K562 (cell line): ENCODE results near the gene QRICH1. TPM values are rescaled to one million over a fixed set of nuclear protein-coding genes. Genes with fewer than 3 reads are reported as not detected.

Experiments used
- ARID3B ChIP-seq: fragments of 250-450 bp; sonication (Bioruptor Pico); IDR thresholded peaks from 2 replicates; pipeline ENCODE4 v1.4.0; 2020; ENCODE audit warnings: borderline replicate concordance
- ASH1L ChIP-seq: fragments of 450-650 bp; IDR thresholded peaks from 2 replicates; pipeline ENCODE4 v1.6.1; 2018; ENCODE audit warnings: borderline replicate concordance, mild to moderate bottlenecking, low read depth; ENCODE audit not compliant: partially characterized antibody
- EP400 ChIP-seq: fragments of 450-650 bp; IDR thresholded peaks from 2 replicates; pipeline ENCODE4 v1.6.1; 2017; ENCODE audit warnings: antibody characterized with exemption, mild to moderate bottlenecking, moderate library complexity
- FOXO4 ChIP-seq: fragments of 450-650 bp; formaldehyde crosslinking; IDR thresholded peaks from 2 replicates; pipeline ENCODE4 v1.4.0; 2020; ENCODE audit warnings: mild to moderate bottlenecking, moderate library complexity
- GTF2F1 ChIP-seq: IDR thresholded peaks from 2 replicates; pipeline ENCODE4 v1.6.1; 2011; ENCODE audit warnings: low read depth, low read length, improper control_type of control experiment
- KAT8 ChIP-seq: fragments of 450-650 bp; IDR thresholded peaks from 2 replicates; pipeline ENCODE4 v1.6.1; 2016; ENCODE audit warnings: low read depth, mild to moderate bottlenecking
- LCOR ChIP-seq: sonication (generic); formaldehyde crosslinking; IDR thresholded peaks from 2 replicates; pipeline ENCODE4 v1.8.0; 2022; ENCODE audit warnings: mild to moderate bottlenecking, missing genetic modification reagents
- MLLT1 ChIP-seq, 2 experiments: fragments of 450-650 bp; IDR thresholded peaks; 2 replicates each; pipeline ENCODE4 v1.6.1; 2016
- NCOR1 ChIP-seq: fragments of 450-650 bp; IDR thresholded peaks from 2 replicates; pipeline ENCODE4 v1.6.1; 2016; ENCODE audit warnings: mild to moderate bottlenecking, moderate library complexity
- NFIC ChIP-seq: fragments of 450-650 bp; IDR thresholded peaks from 2 replicates; pipeline ENCODE4 v1.6.1; 2017; ENCODE audit warnings: mild to moderate bottlenecking, inconsistent platforms
- NFRKB ChIP-seq: fragments of 450-650 bp; IDR thresholded peaks from 2 replicates; pipeline ENCODE4 v1.6.1; 2016; ENCODE audit warnings: low read depth
- NR4A1 ChIP-seq, 2 experiments: fragments of 250-450 bp in 1 of 2; fragments of 450-650 bp in 1 of 2; sonication (Bioruptor Pico) in 1 of 2; IDR thresholded peaks; 2 replicates each; pipeline versions ENCODE4 v1.4.0 to v1.6.1; 2016 to 2020; ENCODE audit warnings: mild to moderate bottlenecking in 2 of 2, missing compliant biosample characterization in 1 of 2, missing genetic modification characterization in 1 of 2, moderate library complexity in 1 of 2
- POLR2G ChIP-seq: fragments of 200-400 bp; formaldehyde crosslinking; IDR thresholded peaks from 2 replicates; pipeline ENCODE4 v1.6.1; 2017; ENCODE audit warnings: low read depth, mild to moderate bottlenecking, antibody characterized with exemption, low read length, moderate library complexity
- RAD51 ChIP-seq: fragments of 450-650 bp; IDR thresholded peaks from 2 replicates; pipeline ENCODE4 v1.7.1; 2016; ENCODE audit warnings: low read depth, mild to moderate bottlenecking, borderline replicate concordance
- RBFOX2 ChIP-seq: fragments of 200-400 bp; formaldehyde crosslinking; IDR thresholded peaks from 2 replicates; pipeline ENCODE4 v1.6.1; 2017; ENCODE audit warnings: low read depth, mild to moderate bottlenecking, low read length, moderate library complexity
- TCF3 ChIP-seq: sonication (generic); formaldehyde crosslinking; IDR thresholded peaks from 2 replicates; pipeline ENCODE4 v1.4.0; 2020; ENCODE audit warnings: mild to moderate bottlenecking, missing genetic modification reagents
- ZBED1 ChIP-seq: IDR thresholded peaks from 2 replicates; pipeline ENCODE4 v1.6.1; 2014
- ZNF766 ChIP-seq: fragments of 200-800 bp; sonication (Bioruptor generic); conservative IDR thresholded peaks from 2 replicates; pipeline ENCODE4 v1.6.1; 2016; ENCODE audit warnings: missing genetic modification characterization, missing compliant biosample characterization
- polyA plus RNA-seq, 8 experiments: library from polyadenylated mRNA; depleted of rRNA in 4 of 8; stranded (reverse) in 5 of 8; unstranded in 3 of 8; fragments of >200 nt; fragmentation: Nextera tagmentation in 2 of 8; fragmentation: Illumina TruSeq in 1 of 8; extraction: Ambion mirVana in 2 of 8; extraction: Trizol in 1 of 8; gene quantifications; 2 replicates each; pipeline versions ENCODE4 v1.2.1 to v1.2.3, GENCODE V29; 2011 to 2014; ENCODE audit warnings: inconsistent platforms in 1 of 8, missing spikeins in 1 of 8
- total RNA-seq, 7 experiments: library from RNA; depleted of rRNA in 6 of 7; stranded (reverse); fragments of >200 nt in 6 of 7; fragmentation: Illumina TruSeq in 2 of 7; extraction: Trizol in 2 of 7; gene quantifications; 2 replicates each; pipeline versions ENCODE4 v1.2.1 to v1.2.3, GENCODE V29; 2011 to 2021; ENCODE audit warnings: low replicate concordance in 1 of 7
- TF ChIP-seq, protein P1 (sequence below): fragments of 250-450 bp; sonication (Bioruptor Pico); IDR thresholded peaks from 2 replicates; pipeline ENCODE4 v1.4.0; 2020
- TF ChIP-seq, protein P2 (sequence below): fragments of 250-450 bp; sonication (Bioruptor Pico); IDR thresholded peaks from 2 replicates; pipeline ENCODE4 v1.5.0; 2021; ENCODE audit warnings: mild to moderate bottlenecking, borderline replicate concordance

Gene QRICH1
- total and polyA plus RNA-seq, 9 of the 15 experiments (the other 6 are each of a cell fraction or from before 2014, with no cell fraction given) = 20.1 to 99.2 (median 56.7) TPM

- TF ChIP-seq ARID3B (CRISPR knock-in tag) (0 out of 2 replicates have a peak, but pooled peaks have one; percentile 52), ZBED1 (0 out of 2 replicates have a peak, but pooled peaks have one; percentile 66), MLLT1 (IDR thresholded peaks at IDR 0.05) (peak; percentile 51 to 82; a peak in 3 of 4 replicates), KAT8 (no peak), GTF2F1 (peak; percentile 89), EP400 (peak; percentile 83), ASH1L (no peak), RAD51 (no peak), TCF3 (CRISPR knock-in tag) (no peak), NFRKB (peak; percentile 40; the same call in 1 of the 2 replicates), ZNF766 (CRISPR knock-in tag) (no peak), RBFOX2 (peak; percentile 95), POLR2G (peak; percentile 98), NR4A1 (CRISPR knock-in tag; IDR thresholded peaks at IDR 0.05) (0 out of 2 replicates have a peak, but pooled peaks have one; percentile 35), NR4A1 (tag; IDR thresholded peaks at IDR 0.05) (no peak), NCOR1 (no peak; the same call in 1 of the 2 replicates), FOXO4 (CRISPR knock-in tag) (no peak), NFIC (peak; percentile 56; the same call in 1 of the 2 replicates), LCOR (CRISPR knock-in tag) (peak; percentile 43; the same call in 1 of the 2 replicates)
- TF ChIP-seq, protein P1, sequence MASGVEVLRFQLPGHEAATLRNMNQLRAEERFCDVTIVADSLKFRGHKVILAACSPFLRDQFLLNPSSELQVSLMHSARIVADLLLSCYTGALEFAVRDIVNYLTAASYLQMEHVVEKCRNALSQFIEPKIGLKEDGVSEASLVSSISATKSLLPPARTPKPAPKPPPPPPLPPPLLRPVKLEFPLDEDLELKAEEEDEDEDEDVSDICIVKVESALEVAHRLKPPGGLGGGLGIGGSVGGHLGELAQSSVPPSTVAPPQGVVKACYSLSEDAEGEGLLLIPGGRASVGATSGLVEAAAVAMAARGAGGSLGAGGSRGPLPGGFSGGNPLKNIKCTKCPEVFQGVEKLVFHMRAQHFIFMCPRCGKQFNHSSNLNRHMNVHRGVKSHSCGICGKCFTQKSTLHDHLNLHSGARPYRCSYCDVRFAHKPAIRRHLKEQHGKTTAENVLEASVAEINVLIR (CRISPR knock-in tag) = 0 out of 2 replicates have a peak, but pooled peaks have one; percentile 9
- TF ChIP-seq, protein P2, sequence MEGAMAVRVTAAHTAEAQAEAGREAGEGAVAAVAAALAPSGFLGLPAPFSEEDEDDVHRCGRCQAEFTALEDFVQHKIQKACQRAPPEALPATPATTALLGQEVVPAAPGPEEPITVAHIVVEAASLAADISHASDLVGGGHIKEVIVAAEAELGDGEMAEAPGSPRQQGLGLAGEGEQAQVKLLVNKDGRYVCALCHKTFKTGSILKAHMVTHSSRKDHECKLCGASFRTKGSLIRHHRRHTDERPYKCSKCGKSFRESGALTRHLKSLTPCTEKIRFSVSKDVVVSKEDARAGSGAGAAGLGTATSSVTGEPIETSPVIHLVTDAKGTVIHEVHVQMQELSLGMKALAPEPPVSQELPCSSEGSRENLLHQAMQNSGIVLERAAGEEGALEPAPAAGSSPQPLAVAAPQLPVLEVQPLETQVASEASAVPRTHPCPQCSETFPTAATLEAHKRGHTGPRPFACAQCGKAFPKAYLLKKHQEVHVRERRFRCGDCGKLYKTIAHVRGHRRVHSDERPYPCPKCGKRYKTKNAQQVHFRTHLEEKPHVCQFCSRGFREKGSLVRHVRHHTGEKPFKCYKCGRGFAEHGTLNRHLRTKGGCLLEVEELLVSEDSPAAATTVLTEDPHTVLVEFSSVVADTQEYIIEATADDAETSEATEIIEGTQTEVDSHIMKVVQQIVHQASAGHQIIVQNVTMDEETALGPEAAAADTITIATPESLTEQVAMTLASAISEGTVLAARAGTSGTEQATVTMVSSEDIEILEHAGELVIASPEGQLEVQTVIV (CRISPR knock-in tag) = no peak
These were observed 72.6 kb downstream of the QRICH1 start (continued) for GRCh38 chr3:49021213-49021812.
